A673 (cell line): ENCODE data around the gene NES. TPM values are rescaled to one million over a fixed set of nuclear protein-coding genes. Genes with fewer than 3 reads are reported as not detected.

Source experiments
- BruUV-seq: library from RNA; stranded (reverse); fragments of 400-500 nt; replicated peaks from 2 replicates; lab custom pipeline; 2021; lab: Mats Ljungman, UMichigan
- CTCF ChIA-PET: fragments of 300-600 bp; sonication (Branson Sonifier 250); formaldehyde crosslinking; loops from one replicate; lab custom pipeline; 2022; ENCODE audit warnings: antibody characterized with exemption; lab: Charles Lee
- POLR2A ChIA-PET: fragments of 300-600 bp; sonication (Branson Sonifier 250); formaldehyde crosslinking; loops from one replicate; lab custom pipeline; 2022; ENCODE audit warnings: antibody characterized with exemption; ENCODE audit not compliant: low non-redundant PET; lab: Charles Lee
- DNase-seq: peaks from one replicate; pipeline ENCODE4 v3.0.0-alpha.2; 2015; ENCODE audit warnings: low spot score
- H3K27ac ChIP-seq: fragments of 200-600 bp; sonication (generic); 2 replicates; pipeline ENCODE4 v1.5.1; 2016; ENCODE audit warnings: mixed run types, low read depth, mild to moderate bottlenecking, mixed read lengths, antibody characterized with exemption, low read length; ENCODE audit not compliant: poor library complexity, severe bottlenecking
- H3K27me3 ChIP-seq: fragments of 200-600 bp; sonication (generic); replicated peaks from 2 replicates; pipeline ENCODE4 v1.6.1; 2017; ENCODE audit warnings: mixed run types, low read depth, mild to moderate bottlenecking, mixed read lengths, antibody characterized with exemption, low read length; ENCODE audit not compliant: insufficient read depth, poor library complexity
- H3K36me3 ChIP-seq: fragments of 200-600 bp; sonication (generic); 2 replicates; pipeline ENCODE4 v1.6.1; 2016; ENCODE audit warnings: mixed run types, mild to moderate bottlenecking, mixed read lengths, antibody characterized with exemption, low read length; ENCODE audit not compliant: insufficient read depth, poor library complexity, severe bottlenecking
- H3K4me1 ChIP-seq: fragments of 200-600 bp; sonication (generic); 2 replicates; pipeline ENCODE4 v1.6.1; 2017; ENCODE audit warnings: mixed run types, mild to moderate bottlenecking, mixed read lengths, antibody characterized with exemption, low read length; ENCODE audit not compliant: insufficient read depth, poor library complexity, severe bottlenecking
- H3K4me3 ChIP-seq: fragments of 200-600 bp; sonication (generic); 2 replicates; pipeline ENCODE4 v1.5.1; 2016; ENCODE audit warnings: low read depth, mixed run types, mild to moderate bottlenecking, mixed read lengths, low read length; ENCODE audit not compliant: poor library complexity, severe bottlenecking
- H3K9me3 ChIP-seq: fragments of 200-600 bp; sonication (generic); 2 replicates; pipeline ENCODE4 v1.6.1; 2016; ENCODE audit warnings: mixed run types, low read depth, mild to moderate bottlenecking, mixed read lengths, antibody characterized with exemption, low read length; ENCODE audit not compliant: poor library complexity, severe bottlenecking
- EZH2 ChIP-seq: fragments of 200-600 bp; sonication (generic); IDR thresholded peaks from 2 replicates; pipeline ENCODE4 v1.6.1; 2017; ENCODE audit warnings: borderline replicate concordance, low read depth, mild to moderate bottlenecking, mixed read lengths, antibody characterized with exemption, low read length; ENCODE audit not compliant: poor library complexity, severe bottlenecking
- intact Hi-C: fragments of 100-400 bp; cut with micrococcal nuclease; formaldehyde crosslinking; loops from one replicate; pipeline ENCODE4 v1.10.0; 2022; ENCODE audit not compliant: unreplicated experiment
- total RNA-seq: library from RNA; stranded (reverse); gene quantifications from 2 replicates; pipeline ENCODE4 v1.2.3, GENCODE V29; 2021
- TF ChIP-seq, protein P1 (sequence below): fragments of 300-800, 200-600 bp; sonication (generic); conservative IDR thresholded peaks from 2 replicates; pipeline ENCODE4 v1.5.1; 2017; ENCODE audit warnings: low read depth, mild to moderate bottlenecking, antibody characterized with exemption, low read length, moderate library complexity, mixed read lengths

Gene NES
- total RNA-seq, 1 experiment from 2014 or later = 8.7 TPM

DNA sequence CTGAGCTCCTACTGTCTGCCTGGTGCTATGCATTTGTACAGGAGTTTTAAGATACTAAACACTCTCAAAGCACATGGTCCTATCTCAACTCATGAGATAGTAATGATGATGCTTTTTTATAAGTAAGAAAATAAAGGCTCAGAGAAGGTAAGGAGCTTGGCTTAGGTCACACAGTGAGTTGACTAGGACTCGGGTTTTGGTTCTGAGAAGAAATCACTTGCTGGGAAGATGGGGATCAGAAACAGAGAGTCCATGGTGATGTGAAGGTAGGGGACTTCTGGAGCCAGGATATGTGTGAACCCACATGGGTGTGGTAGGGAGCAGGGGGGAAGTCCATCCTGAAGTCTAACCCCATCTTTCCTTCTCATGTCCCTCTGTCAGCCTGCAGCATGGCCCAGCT, 31.5 kb downstream of the NES start:
- TF ChIP-seq EZH2 = no peak
- TF ChIP-seq, protein P1, sequence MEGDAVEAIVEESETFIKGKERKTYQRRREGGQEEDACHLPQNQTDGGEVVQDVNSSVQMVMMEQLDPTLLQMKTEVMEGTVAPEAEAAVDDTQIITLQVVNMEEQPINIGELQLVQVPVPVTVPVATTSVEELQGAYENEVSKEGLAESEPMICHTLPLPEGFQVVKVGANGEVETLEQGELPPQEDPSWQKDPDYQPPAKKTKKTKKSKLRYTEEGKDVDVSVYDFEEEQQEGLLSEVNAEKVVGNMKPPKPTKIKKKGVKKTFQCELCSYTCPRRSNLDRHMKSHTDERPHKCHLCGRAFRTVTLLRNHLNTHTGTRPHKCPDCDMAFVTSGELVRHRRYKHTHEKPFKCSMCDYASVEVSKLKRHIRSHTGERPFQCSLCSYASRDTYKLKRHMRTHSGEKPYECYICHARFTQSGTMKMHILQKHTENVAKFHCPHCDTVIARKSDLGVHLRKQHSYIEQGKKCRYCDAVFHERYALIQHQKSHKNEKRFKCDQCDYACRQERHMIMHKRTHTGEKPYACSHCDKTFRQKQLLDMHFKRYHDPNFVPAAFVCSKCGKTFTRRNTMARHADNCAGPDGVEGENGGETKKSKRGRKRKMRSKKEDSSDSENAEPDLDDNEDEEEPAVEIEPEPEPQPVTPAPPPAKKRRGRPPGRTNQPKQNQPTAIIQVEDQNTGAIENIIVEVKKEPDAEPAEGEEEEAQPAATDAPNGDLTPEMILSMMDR = no peak
- ChIA-PET CTCF (interaction anchor here (0.6 kb wide), 1 partner anchor 287 kb away, joined by 5 read pairs; no protein-coding TSS in a partner anchor), POLR2A (no interaction called here)
- Histone ChIP-seq H3K4me1 (peaks cover 4% of the 10 kb centered on the region), H3K27ac (no peak overlapping the region), H3K4me3 (no peak overlapping the region), H3K36me3 (no peaks in the 10 kb centered on the region), H3K27me3 (peaks cover 100% of the 10 kb centered on the region), H3K9me3 (no peaks in the 10 kb centered on the region)
- DNase-seq = no peak
- BruUV-seq = no TSS peak
- intact Hi-C loops = no loop called here

DNA sequence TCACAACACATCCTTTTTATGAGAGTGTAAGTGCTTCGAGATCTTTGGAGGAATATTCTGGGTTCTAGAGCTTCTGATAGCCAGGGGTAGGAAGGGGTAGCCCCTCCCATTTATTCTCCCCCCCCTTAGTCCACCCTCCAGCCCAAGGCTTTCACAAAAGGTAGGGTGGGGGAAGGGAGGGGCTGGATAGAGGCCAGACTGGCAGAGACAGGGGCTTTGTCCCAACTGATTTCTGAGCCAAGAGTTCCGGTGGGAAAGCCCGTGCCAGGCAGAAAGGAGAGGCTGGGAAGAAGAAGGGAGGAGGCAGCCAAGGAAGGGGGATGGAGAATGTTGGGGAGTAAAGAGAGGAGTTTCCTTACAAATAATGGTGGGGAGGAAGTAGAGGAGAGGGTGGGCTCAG, 32.2 kb downstream of the NES start:
- peaks cover 100% of the 10 kb centered on the region for H3K27me3 ChIP-seq
- CTCF ChIA-PET = no interaction called here
- intact Hi-C loops = no loop called here

DNA sequence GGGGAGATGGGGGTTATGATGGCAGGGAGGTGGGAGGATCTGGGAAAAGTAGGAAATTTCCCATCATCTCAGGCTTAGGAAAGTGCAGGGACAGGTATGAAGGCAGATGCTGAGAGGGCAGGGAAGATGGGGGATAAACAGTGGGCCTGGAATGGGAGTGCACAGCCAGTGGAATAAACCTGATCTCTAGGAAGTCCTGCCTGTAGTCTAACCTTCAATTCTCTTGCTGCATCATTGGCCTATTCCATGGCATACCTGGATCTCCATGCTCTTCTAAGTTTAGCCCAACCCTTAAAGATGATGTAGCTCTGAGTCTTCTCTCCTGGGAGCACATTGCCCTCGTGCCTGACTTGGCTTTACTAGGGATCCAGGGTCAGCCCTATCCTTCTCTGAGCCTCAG, 32.6 kb downstream of the NES start:
- POLR2A ChIA-PET = no interaction called here
- H3K9me3 ChIP-seq = no peaks in the 10 kb centered on the region
- CTCF ChIA-PET = interaction anchor here (0.5 kb wide), 1 partner anchor 247 kb away, joined by 4 read pairs; no protein-coding TSS in a partner anchor
- peaks cover 4% of the 10 kb centered on the region for H3K4me1 ChIP-seq
- intact Hi-C loops = no loop called here
- no peak overlapping the region for H3K4me3 ChIP-seq
- peaks cover 100% of the 10 kb centered on the region for H3K27me3 ChIP-seq
- DNase-seq = no peak
- no peak overlapping the region for H3K27ac ChIP-seq
- H3K36me3 ChIP-seq = no peaks in the 10 kb centered on the region
- no peak for TF ChIP-seq EZH2
- TF ChIP-seq, protein P1 = no peak
- no TSS peak for BruUV-seq

More for the DNA sequence above, 32.2 kb downstream of the NES start:
- Histone ChIP-seq H3K36me3 (no peaks in the 10 kb centered on the region), H3K4me3 (no peak overlapping the region), H3K27ac (no peak overlapping the region), H3K9me3 (no peaks in the 10 kb centered on the region), H3K4me1 (peaks cover 4% of the 10 kb centered on the region)
- TF ChIP-seq EZH2 = no peak
- BruUV-seq = no TSS peak
- no peak for DNase-seq
- POLR2A ChIA-PET = no interaction called here

DNA sequence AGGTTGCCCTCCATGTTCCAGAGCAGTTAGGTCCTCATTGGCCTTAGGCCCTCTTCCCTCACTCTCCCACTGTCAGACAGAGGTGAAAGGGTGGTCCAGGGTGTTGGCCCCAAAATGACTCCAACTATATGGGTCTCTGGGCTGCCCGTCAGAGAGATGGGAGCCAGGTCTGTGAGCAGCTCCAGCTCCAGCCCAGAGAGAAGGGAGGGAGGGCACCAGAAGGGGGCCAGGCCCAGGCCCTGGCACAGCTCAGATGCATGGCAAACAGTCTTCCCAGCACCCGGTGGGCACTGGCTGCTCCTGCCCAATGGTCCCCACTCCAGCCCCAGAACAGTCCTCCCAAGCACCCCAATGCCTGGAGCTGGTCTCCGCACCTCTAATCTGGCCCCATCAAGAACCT, 33.1 kb downstream of the NES start:
- H3K4me1 ChIP-seq = peaks cover 4% of the 10 kb centered on the region
- BruUV-seq = no TSS peak
- H3K27me3 ChIP-seq = peaks cover 100% of the 10 kb centered on the region
- no peak overlapping the region for H3K4me3 ChIP-seq
- CTCF ChIA-PET = interaction anchor here (0.5 kb wide), 1 partner anchor 248 kb away, joined by 4 read pairs; no protein-coding TSS in a partner anchor
- intact Hi-C loops = no loop called here
- POLR2A ChIA-PET = no interaction called here
- no peak for TF ChIP-seq EZH2
- TF ChIP-seq, protein P1 = no peak
- no peaks in the 10 kb centered on the region for H3K9me3 ChIP-seq
- DNase-seq = no peak
- no peaks in the 10 kb centered on the region for H3K36me3 ChIP-seq
- no peak overlapping the region for H3K27ac ChIP-seq
